K562 (cell line): Measurements from ENCODE around the gene SMIM7. TPM values are rescaled to one million over a fixed set of nuclear protein-coding genes. Genes with fewer than 3 reads are reported as not detected.
A peak's percentile ranks its signal among the peaks of the same experiment; 100 is the strongest.

Experiments used
- ATAC-seq: fragments of 200-7000 bp; cut with Tn5 transposase; 3 replicates; pipeline ENCODE4 v1.9.1; 2020; ENCODE audit warnings: moderate library complexity
- BruUV-seq: library from RNA; stranded (reverse); fragments of 400-500 nt; replicated peaks from 2 replicates; lab custom pipeline; 2021; lab: Mats Ljungman, UMichigan
- CTCF ChIA-PET: fragments of 300-600 bp; formaldehyde crosslinking; extraction: SDS; loops from one replicate; lab custom pipeline; 2021; ENCODE audit warnings: low intra/inter-chr PET ratio; lab: Yijun Ruan, JAX
- POLR2A ChIA-PET: fragments of 300-600, 350-650 bp; sonication (Branson Sonifier 250); formaldehyde crosslinking; extraction: SDS; loops from one replicate; lab custom pipeline; 2021; ENCODE audit warnings: antibody characterized with exemption, inconsistent platforms; lab: Yijun Ruan, JAX
- DNase-seq, 4 experiments: peaks; one replicate each; pipeline versions ENCODE4 v3.0.0 to v3.0.0-alpha.2; 2011 to 2018; ENCODE audit warnings: low spot score in 3 of 4, mixed read lengths in 3 of 4; ENCODE audit errors: extremely low read depth in 1 of 4
- FAIRE-seq: peaks from 2 replicates; lab custom pipeline; 2011; peaks lifted over from hg19 to GRCh38; lab: Jason Lieb, UNC
- H2AFZ ChIP-seq: 2 replicates; pipeline ENCODE4 v1.6.0; 2011; ENCODE audit warnings: low read depth, low read length, control low read depth, inconsistent platforms
- H3K27ac ChIP-seq: fragments of 200-600 bp; 3 replicates; pipeline ENCODE4 v1.8.0; 2011; ENCODE audit warnings: low read depth, mild to moderate bottlenecking, control low read depth, inconsistent platforms, low read length, moderate library complexity, mixed read lengths; ENCODE audit errors: extremely low read depth
- H3K27me3 ChIP-seq, 2 experiments: fragments of 300-600 bp in 1 of 2; 2 replicates in 1 of 2; 3 replicates in 1 of 2; pipeline versions ENCODE4 v1.6.0 to v1.8.0; 2011; ENCODE audit warnings: inconsistent platforms in 2 of 2, low read length in 2 of 2, mild to moderate bottlenecking in 1 of 2, mixed read lengths in 1 of 2, moderate library complexity in 1 of 2; ENCODE audit not compliant: control insufficient read depth in 2 of 2, insufficient read depth in 2 of 2
- H3K36me3 ChIP-seq: fragments of 300-600 bp; 3 replicates; pipeline ENCODE4 v1.8.0; 2011; ENCODE audit warnings: mild to moderate bottlenecking, low read length, inconsistent platforms; ENCODE audit not compliant: control insufficient read depth, insufficient read depth
- H3K4me1 ChIP-seq, 2 experiments: fragments of 200-600 bp in 1 of 2; replicated peaks in 1 of 2; 2 replicates in 1 of 2; 3 replicates in 1 of 2; pipeline versions ENCODE4 v1.5.1 to v1.8.0; 2011; ENCODE audit warnings: inconsistent platforms in 2 of 2, low read length in 2 of 2, mild to moderate bottlenecking in 1 of 2, mixed read lengths in 1 of 2, moderate library complexity in 1 of 2; ENCODE audit not compliant: control insufficient read depth in 2 of 2, insufficient read depth in 2 of 2
- H3K4me2 ChIP-seq: 2 replicates; pipeline ENCODE4 v1.6.1; 2011; ENCODE audit warnings: low read length, control low read depth, inconsistent platforms, mixed read lengths; ENCODE audit not compliant: insufficient read depth
- H3K4me3 ChIP-seq: fragments of 200-600 bp; sonication (generic), shearing (Covaris generic); 2 replicates; pipeline ENCODE4 v1.5.1; 2016; ENCODE audit warnings: control low read depth, inconsistent platforms
- H3K79me2 ChIP-seq: fragments of 200-600 bp; 3 replicates; pipeline ENCODE4 v1.8.0; 2011; ENCODE audit warnings: low read length, inconsistent platforms; ENCODE audit not compliant: control insufficient read depth, insufficient read depth
- H3K9ac ChIP-seq, 2 experiments: 2 replicates each; pipeline versions ENCODE4 v1.6.0 to v1.6.1; 2011; ENCODE audit warnings: low read depth in 2 of 2, low read length in 2 of 2, control low read depth in 1 of 2, inconsistent platforms in 1 of 2, mild to moderate bottlenecking in 1 of 2, mixed read lengths in 1 of 2; ENCODE audit not compliant: insufficient read depth in 1 of 2
- H3K9me1 ChIP-seq: one replicate; pipeline ENCODE4 v1.6.0; 2011; ENCODE audit warnings: inconsistent platforms, mild to moderate bottlenecking, low read length, moderate library complexity; ENCODE audit not compliant: control insufficient read depth, insufficient read depth
- H3K9me3 ChIP-seq: replicated peaks from 2 replicates; pipeline ENCODE4 v1.5.1; 2011; ENCODE audit warnings: low read depth, low read length, inconsistent platforms; ENCODE audit not compliant: control insufficient read depth, insufficient read depth
- H4K20me1 ChIP-seq: replicated peaks from 2 replicates; pipeline ENCODE4 v1.6.1; 2011; ENCODE audit warnings: low read length, inconsistent platforms, mixed read lengths; ENCODE audit not compliant: control insufficient read depth, insufficient read depth
- BCOR ChIP-seq: fragments of 450-650 bp; IDR thresholded peaks from 2 replicates; pipeline ENCODE4 v1.6.1; 2016
- CBX2 ChIP-seq: fragments of 200-600 bp; sonication (generic); IDR thresholded peaks from one replicate; pipeline ENCODE4 v1.6.1; 2012; ENCODE audit warnings: mild to moderate bottlenecking, low read length, inconsistent platforms; ENCODE audit not compliant: insufficient read depth, poor library complexity, severe bottlenecking
- EWSR1 ChIP-seq: fragments of 450-650 bp; IDR thresholded peaks from 2 replicates; pipeline ENCODE4 v1.6.1; 2018; ENCODE audit warnings: borderline replicate concordance, mild to moderate bottlenecking, low read depth, moderate library complexity; ENCODE audit not compliant: partially characterized antibody
- RBM25 ChIP-seq: fragments of 200-400 bp; formaldehyde crosslinking; IDR thresholded peaks from 2 replicates; pipeline ENCODE4 v1.6.1; 2018; ENCODE audit warnings: low read length, low read depth, moderate library complexity; ENCODE audit not compliant: severe bottlenecking
- ZFP36 ChIP-seq: fragments of 150-350 bp; IDR thresholded peaks from 2 replicates; pipeline ENCODE4 v1.6.1; 2018; ENCODE audit warnings: low read length, low read depth; ENCODE audit not compliant: partially characterized antibody
- WGBS: fragments of 100-300 bp; shearing (Covaris generic); methylation state at CpG from one replicate; pipeline ENCODE4 v1.1.6; 2016; ENCODE audit warnings: low coverage, mixed read lengths; ENCODE audit not compliant: insufficient coverage; ENCODE audit errors: missing lambda C conversion rate; 5-methylcytosine and 5-hydroxymethylcytosine counted together
- in situ Hi-C: fragments of 300-500 bp; cut with MboI; formaldehyde crosslinking; loops from 4 replicates; pipeline ENCODE4 v1.15.0; 2018; ENCODE audit warnings: inconsistent platforms, mixed read lengths
- intact Hi-C: fragments of 100-400 bp; cut with micrococcal nuclease; formaldehyde crosslinking; loops from 2 replicates; pipeline ENCODE4 v1.14.2; 2022
- polyA plus RNA-seq, 8 experiments: library from polyadenylated mRNA; depleted of rRNA in 4 of 8; stranded (reverse) in 5 of 8; unstranded in 3 of 8; fragments of >200 nt; fragmentation: Nextera tagmentation in 2 of 8; fragmentation: Illumina TruSeq in 1 of 8; extraction: Ambion mirVana in 2 of 8; extraction: Trizol in 1 of 8; gene quantifications; 2 replicates each; pipeline versions ENCODE4 v1.2.1 to v1.2.3, GENCODE V29; 2011 to 2014; ENCODE audit warnings: inconsistent platforms in 1 of 8, missing spikeins in 1 of 8
- total RNA-seq, 7 experiments: library from RNA; depleted of rRNA in 6 of 7; stranded (reverse); fragments of >200 nt in 6 of 7; fragmentation: Illumina TruSeq in 2 of 7; extraction: Trizol in 2 of 7; gene quantifications; 2 replicates each; pipeline versions ENCODE4 v1.2.1 to v1.2.3, GENCODE V29; 2011 to 2021; ENCODE audit warnings: low replicate concordance in 1 of 7

The SMIM7 gene
- total and polyA plus RNA-seq, 9 of the 15 experiments (the other 6 are each of a cell fraction or from before 2014, with no cell fraction given), result 55.3 to 265 (median 107) TPM

GRCh38 chr19:16600824-16601223, 59.1 kb downstream of the SMIM7 start:
- POLR2A ChIA-PET, result interaction anchor here (0.8 to 1.9 kb wide), 7 partner anchors 8 to 51 kb away, joined by 3 to 7 read pairs (median 4); no protein-coding TSS in a partner anchor
- H3K27me3 ChIP-seq, result no peaks in the 10 kb centered on the region
- peaks cover 8% of the 10 kb centered on the region for H3K9me1 ChIP-seq
- intact Hi-C loops, result no loop called here
- DNase-seq, result no peak
- TF ChIP-seq EWSR1 (no peak), RBM25 (peak; percentile 64), BCOR (0 out of 2 replicates have a peak, but pooled peaks have one; percentile 20), ZFP36 (peak; percentile 45), CBX2 (no peak)
- peaks cover 12% of the 10 kb centered on the region; the same call in 2 of the 3 replicates for H3K36me3 ChIP-seq
- H3K4me3 ChIP-seq, result no peak overlapping the region
- no peak overlapping the region for H2AFZ ChIP-seq
- H3K79me2 ChIP-seq, result peaks cover 98% of the 10 kb centered on the region
- no peak overlapping the region for H3K4me2 ChIP-seq
- H4K20me1 ChIP-seq, result peaks cover 73% of the 10 kb centered on the region
- 97% methylated on average over 4 of the region's 5 CpGs for WGBS
- no peak overlapping the region for H3K9ac ChIP-seq
- H3K9me3 ChIP-seq, result no peaks in the 10 kb centered on the region
- no peak for FAIRE-seq
- H3K4me1 ChIP-seq, result peaks cover 4 to 32% of the 10 kb centered on the region in 2 experiments; a peak in 4 of 5 replicates
- in situ Hi-C loops, result no loop called here
- CTCF ChIA-PET, result no interaction called here
- no TSS peak for BruUV-seq
- no peak for ATAC-seq
- H3K27ac ChIP-seq, result no peak overlapping the region
